HEK293 (cell line): ENCODE data around the gene TCF20.
A peak's percentile ranks its signal among the peaks of the same experiment; 100 is the strongest.

ENCODE experiments used
- CTCF ChIA-PET: fragments of 350-600 bp; formaldehyde crosslinking; extraction: SDS; loops from one replicate; lab custom pipeline; 2021; ENCODE audit warnings: antibody characterized with exemption; lab: Yijun Ruan, JAX
- POLR2A ChIA-PET: fragments of 300-600 bp; formaldehyde crosslinking; extraction: SDS; loops from one replicate; lab custom pipeline; 2020; ENCODE audit warnings: antibody characterized with exemption, inconsistent platforms; lab: Yijun Ruan, JAX
- H3K27ac ChIP-seq: fragments of 200-500 bp; sonication (Bioruptor generic); 2 replicates; pipeline ENCODE4 v1.5.1; 2014; ENCODE audit warnings: low read depth, low read length, control low read depth, inconsistent platforms; ENCODE audit errors: extremely low read depth
- H3K36me3 ChIP-seq, 2 experiments: fragments of 200-500 bp in 1 of 2; sonication (Bioruptor generic) in 1 of 2; 1 replicate in 1 of 2; 2 replicates in 1 of 2; pipeline ENCODE4 v1.5.1; 2014 to 2017; ENCODE audit warnings: inconsistent platforms in 2 of 2, low read length in 2 of 2; ENCODE audit not compliant: control insufficient read depth in 2 of 2, insufficient read depth in 1 of 2
- H3K4me1 ChIP-seq: fragments of 200-500 bp; sonication (Bioruptor generic); 2 replicates; pipeline ENCODE4 v1.5.1; 2014; ENCODE audit warnings: mild to moderate bottlenecking, low read length, inconsistent platforms; ENCODE audit not compliant: control insufficient read depth, insufficient read depth
- H3K4me3 ChIP-seq: 2 replicates; pipeline ENCODE4 v1.5.1; 2011; ENCODE audit warnings: low read depth, mild to moderate bottlenecking, control low read depth, low read length, moderate library complexity
- H3K9me3 ChIP-seq: fragments of 200-500 bp; sonication (Bioruptor generic); 2 replicates; pipeline ENCODE4 v1.5.1; 2014; ENCODE audit warnings: low read depth, low read length, inconsistent platforms; ENCODE audit not compliant: control insufficient read depth, insufficient read depth
- GLIS1 ChIP-seq: fragments of 450-650 bp; formaldehyde crosslinking; IDR thresholded peaks from 2 replicates; pipeline ENCODE4 v1.5.1; 2016; ENCODE audit warnings: missing biosample characterization, missing genetic modification characterization
- GLIS2 ChIP-seq: fragments of 450-650 bp; formaldehyde crosslinking; IDR thresholded peaks from 2 replicates; pipeline ENCODE4 v1.5.1; 2016; ENCODE audit warnings: missing biosample characterization, missing genetic modification characterization
- IKZF3 ChIP-seq: fragments of 450-650 bp; IDR thresholded peaks from 2 replicates; pipeline ENCODE4 v1.5.0; 2018; ENCODE audit warnings: missing biosample characterization, mild to moderate bottlenecking, missing genetic modification characterization, moderate library complexity
- KLF10 ChIP-seq: fragments of 450-650 bp; IDR thresholded peaks from 2 replicates; pipeline ENCODE4 v1.5.1; 2018; ENCODE audit warnings: missing biosample characterization, mild to moderate bottlenecking, missing genetic modification characterization
- KLF9 ChIP-seq: fragments of 450-650 bp; formaldehyde crosslinking; IDR thresholded peaks from 2 replicates; pipeline ENCODE4 v1.5.1; 2016; ENCODE audit warnings: missing biosample characterization, missing genetic modification characterization, low read depth
- SP3 ChIP-seq: fragments of 450-650 bp; formaldehyde crosslinking; IDR thresholded peaks from 2 replicates; pipeline ENCODE4 v1.5.1; 2016; ENCODE audit warnings: missing biosample characterization, missing genetic modification characterization
- WT1 ChIP-seq: fragments of 450-650 bp; formaldehyde crosslinking; IDR thresholded peaks from 2 replicates; pipeline ENCODE4 v1.5.1; 2016; ENCODE audit warnings: missing biosample characterization, missing genetic modification characterization
- YY1 ChIP-seq: fragments of 450-650 bp; formaldehyde crosslinking; IDR thresholded peaks from 2 replicates; pipeline ENCODE4 v1.5.1; 2018; ENCODE audit warnings: missing biosample characterization, missing genetic modification characterization
- ZNF112 ChIP-seq: fragments of 450-650 bp; formaldehyde crosslinking; IDR thresholded peaks from 2 replicates; pipeline ENCODE4 v1.5.0; 2017; ENCODE audit warnings: missing biosample characterization, missing genetic modification characterization
- ZNF184 ChIP-seq: fragments of 450-650 bp; IDR thresholded peaks from 2 replicates; pipeline ENCODE4 v1.5.1; 2018; ENCODE audit warnings: missing biosample characterization, mild to moderate bottlenecking, missing genetic modification characterization
- ZNF202 ChIP-seq: fragments of 450-650 bp; formaldehyde crosslinking; IDR thresholded peaks from 2 replicates; pipeline ENCODE4 v1.5.1; 2016; ENCODE audit warnings: missing biosample characterization, missing genetic modification characterization, borderline replicate concordance
- ZNF837 ChIP-seq: fragments of 450-650 bp; formaldehyde crosslinking; IDR thresholded peaks from 2 replicates; pipeline ENCODE4 v1.5.1; 2016; ENCODE audit warnings: missing biosample characterization, missing genetic modification characterization
- TF ChIP-seq, protein P1 (sequence below): fragments of 450-650 bp; formaldehyde crosslinking; IDR thresholded peaks from 2 replicates; pipeline ENCODE4 v1.5.1; 2016; ENCODE audit warnings: missing biosample characterization, missing genetic modification characterization
- TF ChIP-seq, protein P2 (sequence below): fragments of 450-650 bp; formaldehyde crosslinking; IDR thresholded peaks from 2 replicates; pipeline ENCODE4 v1.5.1; 2016; ENCODE audit warnings: missing biosample characterization, missing genetic modification characterization
- TF ChIP-seq, protein P3 (sequence below): fragments of 450-650 bp; IDR thresholded peaks from 2 replicates; pipeline ENCODE4 v1.5.1; 2018; ENCODE audit warnings: missing biosample characterization, mild to moderate bottlenecking, missing genetic modification characterization

The TCF20 gene

DNA sequence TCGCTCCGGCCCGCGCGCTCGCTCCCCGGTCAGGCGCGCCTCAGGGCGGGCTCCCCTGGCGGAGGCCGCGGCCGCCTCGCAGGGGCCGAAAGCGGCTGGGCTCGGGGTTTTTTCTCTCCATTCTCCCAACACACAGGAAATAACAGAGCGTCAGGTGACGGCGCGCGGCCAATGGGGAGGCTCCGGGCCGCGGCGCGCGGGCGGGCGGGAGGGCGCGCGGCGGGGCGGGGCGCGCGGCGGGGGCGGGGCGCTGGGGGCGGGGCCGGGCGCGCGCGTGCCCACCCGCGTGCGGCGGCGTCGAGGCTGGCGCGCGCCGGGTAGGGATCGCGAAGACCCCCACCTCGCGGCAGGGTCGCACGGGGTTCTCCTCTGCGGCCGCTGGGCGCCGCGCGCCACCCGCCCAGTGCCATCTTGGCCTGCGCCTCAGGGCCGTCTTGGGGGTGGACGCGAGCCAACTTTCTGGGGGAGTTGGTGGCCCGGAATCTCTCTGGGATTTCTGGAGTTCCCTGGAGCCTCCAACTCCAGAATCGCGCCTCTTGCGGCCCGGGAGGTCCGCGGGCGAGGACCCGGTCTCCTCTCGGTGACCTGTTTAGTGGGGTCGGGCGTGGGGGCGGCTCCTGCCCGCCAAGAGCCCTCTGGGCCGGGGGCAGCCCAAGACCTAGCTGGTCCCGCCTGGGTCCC lies at the start of gene TCF20:
Gene TCF20 (minus strand): TSS at position 144 of the 681 bp plus-strand sequence. CDS start 55,348 bp downstream, outside the sequence.
- H3K4me1 ChIP-seq = peaks cover 3% of the 10 kb centered on the region
- peak within 1 kb of the TSS; percentile 91 for H3K4me3 ChIP-seq
- H3K9me3 ChIP-seq = no peaks in the 10 kb centered on the region
- POLR2A ChIA-PET = no interaction called here
- H3K36me3 ChIP-seq = no peaks in the 10 kb centered on the region; a peak in 1 of 3 replicates
- CTCF ChIA-PET = no interaction called here
- peak within 1 kb of the TSS; percentile 90 for H3K27ac ChIP-seq
- TF ChIP-seq IKZF3 (peak; percentile 59; the same call in 1 of the 2 replicates), GLIS1 (tag by site-specific recombination) (peak; percentile 30; the same call in 1 of the 2 replicates), ZNF202 (tag by site-specific recombination) (no peak), ZNF184 (tag by site-specific recombination) (no peak), WT1 (no peak), KLF10 (tag by site-specific recombination) (peak; percentile 41; the same call in 1 of the 2 replicates), GLIS2 (tag by site-specific recombination) (peak; percentile 44; the same call in 1 of the 2 replicates)
- TF ChIP-seq, protein P1, sequence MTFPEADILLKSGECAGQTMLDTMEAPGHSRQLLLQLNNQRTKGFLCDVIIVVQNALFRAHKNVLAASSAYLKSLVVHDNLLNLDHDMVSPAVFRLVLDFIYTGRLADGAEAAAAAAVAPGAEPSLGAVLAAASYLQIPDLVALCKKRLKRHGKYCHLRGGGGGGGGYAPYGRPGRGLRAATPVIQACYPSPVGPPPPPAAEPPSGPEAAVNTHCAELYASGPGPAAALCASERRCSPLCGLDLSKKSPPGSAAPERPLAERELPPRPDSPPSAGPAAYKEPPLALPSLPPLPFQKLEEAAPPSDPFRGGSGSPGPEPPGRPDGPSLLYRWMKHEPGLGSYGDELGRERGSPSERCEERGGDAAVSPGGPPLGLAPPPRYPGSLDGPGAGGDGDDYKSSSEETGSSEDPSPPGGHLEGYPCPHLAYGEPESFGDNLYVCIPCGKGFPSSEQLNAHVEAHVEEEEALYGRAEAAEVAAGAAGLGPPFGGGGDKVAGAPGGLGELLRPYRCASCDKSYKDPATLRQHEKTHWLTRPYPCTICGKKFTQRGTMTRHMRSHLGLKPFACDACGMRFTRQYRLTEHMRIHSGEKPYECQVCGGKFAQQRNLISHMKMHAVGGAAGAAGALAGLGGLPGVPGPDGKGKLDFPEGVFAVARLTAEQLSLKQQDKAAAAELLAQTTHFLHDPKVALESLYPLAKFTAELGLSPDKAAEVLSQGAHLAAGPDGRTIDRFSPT (tag by site-specific recombination) = 0 out of 2 replicates have a peak, but pooled peaks have one; percentile 15
- TF ChIP-seq, protein P2, sequence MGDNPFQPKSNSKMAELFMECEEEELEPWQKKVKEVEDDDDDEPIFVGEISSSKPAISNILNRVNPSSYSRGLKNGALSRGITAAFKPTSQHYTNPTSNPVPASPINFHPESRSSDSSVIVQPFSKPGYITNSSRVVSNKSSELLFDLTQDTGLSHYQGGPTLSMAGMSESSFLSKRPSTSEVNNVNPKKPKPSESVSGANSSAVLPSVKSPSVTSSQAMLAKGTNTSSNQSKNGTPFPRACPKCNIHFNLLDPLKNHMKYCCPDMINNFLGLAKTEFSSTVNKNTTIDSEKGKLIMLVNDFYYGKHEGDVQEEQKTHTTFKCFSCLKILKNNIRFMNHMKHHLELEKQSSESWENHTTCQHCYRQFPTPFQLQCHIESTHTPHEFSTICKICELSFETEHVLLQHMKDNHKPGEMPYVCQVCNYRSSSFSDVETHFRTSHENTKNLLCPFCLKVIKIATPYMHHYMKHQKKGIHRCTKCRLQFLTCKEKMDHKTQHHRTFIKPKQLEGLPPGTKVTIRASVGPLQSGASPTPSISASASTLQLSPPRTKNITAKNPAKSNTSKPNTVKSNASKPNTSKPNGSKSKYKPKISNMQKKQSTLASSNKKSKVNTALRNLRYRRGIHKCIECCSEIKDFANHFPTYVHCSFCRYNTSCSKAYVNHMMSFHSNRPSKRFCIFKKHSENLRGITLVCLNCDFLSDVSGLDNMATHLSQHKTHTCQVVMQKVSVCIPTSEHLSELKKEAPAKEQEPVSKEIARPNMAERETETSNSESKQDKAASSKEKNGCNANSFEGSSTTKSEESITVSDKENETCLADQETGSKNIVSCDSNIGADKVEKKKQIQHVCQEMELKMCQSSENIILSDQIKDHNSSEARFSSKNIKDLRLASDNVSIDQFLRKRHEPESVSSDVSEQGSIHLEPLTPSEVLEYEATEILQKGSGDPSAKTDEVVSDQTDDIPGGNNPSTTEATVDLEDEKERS (tag by site-specific recombination) = no peak

DNA sequence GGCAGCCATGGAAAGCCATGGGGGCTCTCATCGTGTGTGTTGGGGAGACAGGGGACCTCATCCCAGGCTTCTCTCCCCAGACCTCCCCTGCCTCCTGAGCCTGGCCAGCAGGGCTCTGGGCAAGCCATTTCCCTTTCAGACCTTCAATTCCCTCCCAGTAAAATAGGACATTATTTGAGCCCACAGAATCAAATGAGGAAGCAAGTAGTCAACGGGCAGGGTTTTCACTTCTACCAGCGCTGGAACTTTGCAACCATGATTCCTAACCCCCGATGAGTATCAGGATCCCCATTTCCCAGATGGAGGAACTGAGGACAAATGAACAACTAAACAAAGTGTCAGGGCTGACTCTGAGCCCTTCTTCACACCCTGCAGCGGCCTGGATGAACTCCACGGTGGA lies 48.9 kb upstream of the TCF20 start:
- Histone ChIP-seq H3K9me3 (no peaks in the 10 kb centered on the region), H3K4me3 (no peak overlapping the region), H3K36me3 (no peaks in the 10 kb centered on the region), H3K4me1 (peaks cover 17% of the 10 kb centered on the region), H3K27ac (no peak overlapping the region)
- ChIA-PET CTCF (interaction anchor here (0.7 kb wide), 2 partner anchors 92 to 148 kb away, joined by 3 read pairs; no protein-coding TSS in a partner anchor), POLR2A (interaction anchor here (1.5 kb wide), 1 partner anchor 50 kb away, joined by 3 read pairs; no protein-coding TSS in a partner anchor)
- no peak for TF ChIP-seq ZNF112 (tag by site-specific recombination)
- TF ChIP-seq SP3 = no peak
- TF ChIP-seq YY1 (tag by site-specific recombination) = no peak
- TF ChIP-seq, protein P3, sequence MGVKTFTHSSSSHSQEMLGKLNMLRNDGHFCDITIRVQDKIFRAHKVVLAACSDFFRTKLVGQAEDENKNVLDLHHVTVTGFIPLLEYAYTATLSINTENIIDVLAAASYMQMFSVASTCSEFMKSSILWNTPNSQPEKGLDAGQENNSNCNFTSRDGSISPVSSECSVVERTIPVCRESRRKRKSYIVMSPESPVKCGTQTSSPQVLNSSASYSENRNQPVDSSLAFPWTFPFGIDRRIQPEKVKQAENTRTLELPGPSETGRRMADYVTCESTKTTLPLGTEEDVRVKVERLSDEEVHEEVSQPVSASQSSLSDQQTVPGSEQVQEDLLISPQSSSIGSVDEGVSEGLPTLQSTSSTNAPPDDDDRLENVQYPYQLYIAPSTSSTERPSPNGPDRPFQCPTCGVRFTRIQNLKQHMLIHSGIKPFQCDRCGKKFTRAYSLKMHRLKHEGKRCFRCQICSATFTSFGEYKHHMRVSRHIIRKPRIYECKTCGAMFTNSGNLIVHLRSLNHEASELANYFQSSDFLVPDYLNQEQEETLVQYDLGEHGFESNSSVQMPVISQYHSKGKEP (tag by site-specific recombination) = no peak
- TF ChIP-seq KLF9 (tag by site-specific recombination) = no peak
- TF ChIP-seq ZNF837 (tag by site-specific recombination) = no peak
